B cell (primary cell): ENCODE measurements around the gene CRACR2A. TPM values are rescaled to one million over a fixed set of nuclear protein-coding genes. Genes with fewer than 3 reads are reported as not detected.

ENCODE experiments used
- ATAC-seq: fragments of 200-7000 bp; cut with Tn5 transposase; one replicate; pipeline ENCODE4 v1.10.0; 2021; ENCODE audit warnings: low read depth, mild to moderate bottlenecking, moderate number of reproducible peaks, moderate library complexity
- CTCF ChIA-PET: fragments of 350-600 bp; sonication (Branson Sonifier 250); formaldehyde crosslinking; loops from one replicate; lab custom pipeline; 2021; ENCODE audit warnings: antibody characterized with exemption, inconsistent platforms; lab: Charles Lee
- POLR2A ChIA-PET: fragments of 350-600 bp; sonication (Branson Sonifier 250); formaldehyde crosslinking; loops from one replicate; lab custom pipeline; 2021; ENCODE audit warnings: antibody characterized with exemption; lab: Charles Lee
- DNase-seq: peaks from one replicate; pipeline ENCODE4 v3.0.0; 2013
- H2AFZ ChIP-seq: 2 replicates; pipeline ENCODE4 v1.6.1; 2012; ENCODE audit warnings: mild to moderate bottlenecking, low read depth, low read length; ENCODE audit not compliant: insufficient read depth, poor library complexity, severe bottlenecking
- H3K27ac ChIP-seq, 2 donors: 1 replicate in 1 of 2; 2 replicates in 1 of 2; pipeline ENCODE4 v1.5.1; 2012 to 2013; ENCODE audit warnings: low read length in 2 of 2, mild to moderate bottlenecking in 2 of 2, moderate library complexity in 1 of 2
- H3K27me3 ChIP-seq, 4 experiments: fragments of 200-600 bp in 1 of 4; sonication (generic) in 1 of 4; replicated peaks in 1 of 4; 1 replicate in 2 of 4; 2 replicates in 2 of 4; pipeline versions ENCODE4 v1.6.1 to v1.7.0; 2013 to 2016; ENCODE audit warnings: low read length in 3 of 4, mild to moderate bottlenecking in 2 of 4, mixed read lengths in 1 of 4, moderate library complexity in 1 of 4; ENCODE audit not compliant: insufficient read depth in 4 of 4, control insufficient read depth in 3 of 4; ENCODE audit errors: control extremely low read depth in 1 of 4
- H3K36me3 ChIP-seq, 2 experiments: replicated peaks in 1 of 2; 1 replicate in 1 of 2; 2 replicates in 1 of 2; pipeline versions ENCODE4 v1.6.1 to v1.7.1; 2013; ENCODE audit warnings: low read length in 1 of 2; ENCODE audit not compliant: insufficient read depth in 2 of 2, control insufficient read depth in 1 of 2; ENCODE audit errors: control extremely low read depth in 1 of 2, extremely low read depth in 1 of 2
- H3K4me1 ChIP-seq, 2 donors: fragments of 200-600 bp in 1 of 2; sonication (generic) in 1 of 2; 1 replicate in 1 of 2; 2 replicates in 1 of 2; pipeline versions ENCODE4 v1.5.1 to v1.6.1; 2013 to 2017; ENCODE audit warnings: low read length in 2 of 2; ENCODE audit not compliant: control insufficient read depth in 2 of 2, insufficient read depth in 2 of 2
- H3K4me2 ChIP-seq: replicated peaks from 2 replicates; pipeline ENCODE3; 2012; ENCODE audit warnings: mild to moderate bottlenecking, low read depth, low read length; ENCODE audit not compliant: poor library complexity, severe bottlenecking
- H3K4me3 ChIP-seq, 5 experiments: fragments of 200-600 bp in 1 of 5; sonication (generic) in 1 of 5; 1 replicate in 3 of 5; 2 replicates in 2 of 5; pipeline versions ENCODE4 v1.5.1 to v1.7.0; 2011 to 2016; ENCODE audit warnings: low read length in 4 of 5, mild to moderate bottlenecking in 4 of 5, low read depth in 2 of 5, control low read depth in 1 of 5, moderate library complexity in 1 of 5; ENCODE audit not compliant: insufficient read depth in 1 of 5; ENCODE audit errors: control extremely low read depth in 1 of 5, extremely low read depth in 1 of 5
- H3K79me2 ChIP-seq: fragments of 200-600 bp; sonication (generic); one replicate; pipeline ENCODE4 v1.6.0; 2016; ENCODE audit warnings: low read length; ENCODE audit not compliant: control insufficient read depth, insufficient read depth
- H3K9ac ChIP-seq: fragments of 200-600 bp; sonication (generic); 2 replicates; pipeline ENCODE4 v1.6.1; 2017; ENCODE audit warnings: mild to moderate bottlenecking, low read length, moderate library complexity
- H3K9me3 ChIP-seq, 3 donors: one replicate each; pipeline versions ENCODE4 v1.6.1 to v1.7.1; 2013; ENCODE audit warnings: low read length in 2 of 3; ENCODE audit not compliant: control insufficient read depth in 2 of 3, insufficient read depth in 1 of 3; ENCODE audit errors: control extremely low read depth in 1 of 3
- H4K20me1 ChIP-seq: 2 replicates; pipeline ENCODE4 v1.6.0; 2012; ENCODE audit warnings: mild to moderate bottlenecking, low read length; ENCODE audit not compliant: insufficient read depth, control insufficient read depth, poor library complexity, severe bottlenecking
- H3K27ac Mint-ChIP-seq: one replicate; pipeline ENCODE4 v1.8.0; 2021; ENCODE audit warnings: mixed read lengths
- H3K27me3 Mint-ChIP-seq: one replicate; pipeline ENCODE4 v1.8.0; 2021; ENCODE audit warnings: mixed read lengths
- H3K4me1 Mint-ChIP-seq: one replicate; pipeline ENCODE4 v1.8.0; 2021; ENCODE audit warnings: mixed read lengths
- H3K4me3 Mint-ChIP-seq: one replicate; pipeline ENCODE4 v1.8.0; 2021; ENCODE audit warnings: mixed read lengths
- H3K9me3 Mint-ChIP-seq: one replicate; pipeline ENCODE4 v1.8.0; 2022; ENCODE audit warnings: mixed read lengths; ENCODE audit not compliant: insufficient read depth
- CTCF ChIP-seq: fragments of 200-600 bp; IDR thresholded peaks from one replicate; pipeline ENCODE4 v1.8.0; 2022; ENCODE audit warnings: antibody characterized with exemption, mild to moderate bottlenecking
- EZH2 ChIP-seq: IDR thresholded peaks from 2 replicates; pipeline ENCODE4 v1.6.1; 2012; ENCODE audit warnings: borderline replicate concordance, low read depth, mild to moderate bottlenecking, moderate library complexity, low read length; ENCODE audit not compliant: insufficient read depth, poor library complexity, severe bottlenecking
- WGBS: methylation state at CpG from one replicate; pipeline ENCODE4 v1.1.5; 2013; ENCODE audit warnings: missing lambda C conversion rate; ENCODE audit not compliant: insufficient coverage; 5-methylcytosine and 5-hydroxymethylcytosine counted together
- intact Hi-C: fragments of 100-400 bp; cut with micrococcal nuclease; formaldehyde crosslinking; loops from one replicate; pipeline ENCODE4 v1.10.0; 2022
- polyA plus RNA-seq: library from polyadenylated mRNA; depleted of rRNA; stranded (reverse); fragments of >200 nt; gene quantifications from 2 replicates; pipeline ENCODE4 v1.2.3, GENCODE V29; 2012
- total RNA-seq, 2 donors: library from RNA; stranded (reverse); fragments of 120-200 nt in 1 of 2; gene quantifications; 1 replicate in 1 of 2; 2 replicates in 1 of 2; pipeline versions ENCODE4 v1.2.3 to v1.2.4, GENCODE V29; 2013 to 2022

Gene CRACR2A
- total and polyA plus RNA-seq, 2 donors (not counting 1 experiment from before 2014, with no cell fraction given), result 15.2 to 26.1 TPM

GRCh38 chr12:3656946-3657622 lies 95.8 kb downstream of the CRACR2A start:
- intact Hi-C loops, result no loop called here
- Histone ChIP-seq H3K36me3 (peaks cover 1 to 73% of the 10 kb centered on the region in 2 experiments), H3K27ac (no peak overlapping the region), H4K20me1 (no peaks in the 10 kb centered on the region), H3K4me3 (no peak overlapping the region), H3K27me3 (no peaks in the 10 kb centered on the region), H2AFZ (no peak overlapping the region), H3K4me2 (no peak overlapping the region), H3K9me3 (no peaks in the 10 kb centered on the region), H3K79me2 (no peaks in the 10 kb centered on the region), H3K9ac (no peak overlapping the region), H3K4me1 (no peaks in the 10 kb centered on the region)
- Mint-ChIP-seq H3K9me3 (no peaks in the 10 kb centered on the region), H3K4me3 (no peak overlapping the region), H3K4me1 (no peaks in the 10 kb centered on the region), H3K27me3 (no peaks in the 10 kb centered on the region), H3K27ac (no peak overlapping the region)
- ATAC-seq, result no peak
- ChIA-PET CTCF (interaction anchor here (0.9 to 3.2 kb wide), 3 partner anchors 11 to 147 kb away, joined by 3 to 14 read pairs (median 3); no protein-coding TSS in a partner anchor), POLR2A (no interaction called here)
- TF ChIP-seq CTCF (no peak), EZH2 (no peak)
- whole genome bisulfite sequencing, result 98% methylated on average over 13 of the region's 13 CpGs
- DNase-seq, result no peak

- no peak overlapping the region for H3K27ac ChIP-seq
- no peaks in the 10 kb centered on the region for H3K79me2 ChIP-seq
- no peaks in the 10 kb centered on the region for H4K20me1 ChIP-seq
- no peaks in the 10 kb centered on the region for H3K27me3 Mint-ChIP-seq
- H3K9ac ChIP-seq, result no peak overlapping the region
- no peak overlapping the region for H3K4me3 ChIP-seq
- H3K4me1 ChIP-seq, result no peaks in the 10 kb centered on the region
- POLR2A ChIA-PET, result no interaction called here
- ATAC-seq, result no peak
- TF ChIP-seq CTCF (no peak), EZH2 (no peak)
- no peak overlapping the region for H2AFZ ChIP-seq
- no peaks in the 10 kb centered on the region for H3K9me3 Mint-ChIP-seq
- H3K4me3 Mint-ChIP-seq, result no peak overlapping the region
- no peaks in the 10 kb centered on the region for H3K4me1 Mint-ChIP-seq
- CTCF ChIA-PET, result interaction anchor here (0.6 to 1.9 kb wide), 4 partner anchors 19 to 621 kb away, joined by 3 to 6 read pairs (median 5); no protein-coding TSS in a partner anchor
- H3K27me3 ChIP-seq, result no peaks in the 10 kb centered on the region
- no peak overlapping the region for H3K4me2 ChIP-seq
- 27% methylated on average over 4 of the region's 4 CpGs for WGBS
- intact Hi-C loops, result no loop called here
- peak; percentile 14 for DNase-seq
- peaks cover 1 to 74% of the 10 kb centered on the region in 2 experiments for H3K36me3 ChIP-seq
- H3K9me3 ChIP-seq, result no peaks in the 10 kb centered on the region
- no peak overlapping the region for H3K27ac Mint-ChIP-seq
Measured at GRCh38 chr12:3655328-3655900, 97.5 kb downstream of the CRACR2A start.
